PC-9 (cell line): ENCODE results near the gene HDAC10. TPM values are rescaled to one million over a fixed set of nuclear protein-coding genes. Genes with fewer than 3 reads are reported as not detected.
A peak's percentile ranks its signal among the peaks of the same experiment; 100 is the strongest.

ENCODE experiments used
- BruUV-seq: library from RNA; stranded (reverse); fragments of 400-500 nt; replicated peaks from 2 replicates; lab custom pipeline; 2021; lab: Mats Ljungman, UMichigan
- CTCF ChIA-PET: fragments of 300-600 bp; sonication (Branson Sonifier 250); formaldehyde crosslinking; loops from one replicate; lab custom pipeline; 2022; ENCODE audit warnings: antibody characterized with exemption; lab: Charles Lee
- POLR2A ChIA-PET: fragments of 300-600 bp; sonication (Branson Sonifier 250); formaldehyde crosslinking; loops from one replicate; lab custom pipeline; 2022; ENCODE audit warnings: antibody characterized with exemption; ENCODE audit not compliant: unreplicated experiment; lab: Charles Lee
- DNase-seq, 2 experiments: peaks; one replicate each; pipeline versions ENCODE4 v3.0.0 to v3.0.0-alpha.2; 2015 to 2022; ENCODE audit warnings: mixed read lengths in 1 of 2
- H2AFZ ChIP-seq: fragments of 200-600 bp; sonication (generic); 2 replicates; pipeline ENCODE4 v1.8.1; 2017; ENCODE audit warnings: antibody characterized with exemption
- H3F3A ChIP-seq: fragments of 200-600 bp; sonication (generic); 2 replicates; pipeline ENCODE4 v1.8.1; 2017; ENCODE audit warnings: antibody characterized with exemption, mild to moderate bottlenecking, low read depth; ENCODE audit not compliant: insufficient read depth
- H3K27ac ChIP-seq: fragments of 200-600 bp; sonication (generic); 2 replicates; pipeline ENCODE4 v1.6.1; 2016; ENCODE audit warnings: mixed run types
- H3K27me3 ChIP-seq: fragments of 200-600 bp; sonication (generic); 2 replicates; pipeline ENCODE4 v1.6.1; 2016; ENCODE audit warnings: low read depth, mixed run types; ENCODE audit not compliant: insufficient read depth
- H3K36me3 ChIP-seq: fragments of 200-600 bp; sonication (generic); 2 replicates; pipeline ENCODE4 v1.6.1; 2016; ENCODE audit warnings: low read depth, mixed run types
- H3K4me1 ChIP-seq: fragments of 200-600 bp; sonication (generic); replicated peaks from 2 replicates; pipeline ENCODE4 v1.6.1; 2016; ENCODE audit warnings: mixed run types; ENCODE audit not compliant: insufficient read depth
- H3K4me2 ChIP-seq: fragments of 200-600 bp; sonication (generic); 2 replicates; pipeline ENCODE4 v1.6.1; 2017; ENCODE audit warnings: mixed run types
- H3K4me3 ChIP-seq: fragments of 200-600 bp; sonication (generic); 2 replicates; pipeline ENCODE4 v1.6.1; 2016; ENCODE audit warnings: mixed run types
- H3K79me2 ChIP-seq: fragments of 200-600 bp; sonication (generic); 2 replicates; pipeline ENCODE4 v1.6.1; 2017; ENCODE audit warnings: low read depth, mixed run types
- H3K9me2 ChIP-seq: fragments of 200-600 bp; sonication (generic); 2 replicates; pipeline ENCODE4 v1.8.1; 2017; ENCODE audit warnings: mild to moderate bottlenecking; ENCODE audit not compliant: insufficient read depth
- H3K9me3 ChIP-seq: fragments of 200-600 bp; sonication (generic); 2 replicates; pipeline ENCODE4 v1.8.1; 2016; ENCODE audit warnings: low read depth; ENCODE audit not compliant: insufficient read depth
- H4K20me1 ChIP-seq: fragments of 200-600 bp; sonication (generic); 2 replicates; pipeline ENCODE4 v1.8.1; 2017; ENCODE audit not compliant: insufficient read depth
- EZH2 ChIP-seq: fragments of 200-600 bp; sonication (generic); IDR thresholded peaks from 2 replicates; pipeline ENCODE4 v1.8.0; 2017; ENCODE audit warnings: antibody characterized with exemption, low read depth
- intact Hi-C: fragments of 100-400 bp; cut with micrococcal nuclease; formaldehyde crosslinking; loops from one replicate; pipeline ENCODE4 v1.10.0; 2022; ENCODE audit not compliant: unreplicated experiment
- total RNA-seq: library from RNA; stranded (reverse); gene quantifications from 2 replicates; pipeline ENCODE4 v1.2.3, GENCODE V29; 2021
- TF ChIP-seq, protein P1 (sequence below): fragments of 200-600 bp; sonication (generic); conservative IDR thresholded peaks from 2 replicates; pipeline ENCODE4 v1.6.1; 2017; ENCODE audit warnings: mixed run types, antibody characterized with exemption, mild to moderate bottlenecking, moderate library complexity

HDAC10 gene
- total RNA-seq, 1 experiment from 2014 or later: 80.5 TPM

GRCh38 chr22:50260434-50260800, 9.4 kb upstream of the HDAC10 start:
- DNase-seq: no peak
- Histone ChIP-seq H3K79me2 (peaks cover 23% of the 10 kb centered on the region), H4K20me1 (peaks cover 3% of the 10 kb centered on the region), H3K36me3 (0 out of 2 replicates have a peak, but pooled peaks cover 3% of the 10 kb centered on the region), H3K9me2 (no peaks in the 10 kb centered on the region), H2AFZ (peak overlapping the region; percentile 85), H3K4me1 (peaks cover 30% of the 10 kb centered on the region), H3F3A (peaks cover 22% of the 10 kb centered on the region), H3K27ac (no peak overlapping the region), H3K9me3 (no peaks in the 10 kb centered on the region), H3K27me3 (no peaks in the 10 kb centered on the region), H3K4me2 (peak overlapping the region; percentile 92), H3K4me3 (peak overlapping the region; percentile 62)
- TF ChIP-seq EZH2: no peak
- TF ChIP-seq, protein P1, sequence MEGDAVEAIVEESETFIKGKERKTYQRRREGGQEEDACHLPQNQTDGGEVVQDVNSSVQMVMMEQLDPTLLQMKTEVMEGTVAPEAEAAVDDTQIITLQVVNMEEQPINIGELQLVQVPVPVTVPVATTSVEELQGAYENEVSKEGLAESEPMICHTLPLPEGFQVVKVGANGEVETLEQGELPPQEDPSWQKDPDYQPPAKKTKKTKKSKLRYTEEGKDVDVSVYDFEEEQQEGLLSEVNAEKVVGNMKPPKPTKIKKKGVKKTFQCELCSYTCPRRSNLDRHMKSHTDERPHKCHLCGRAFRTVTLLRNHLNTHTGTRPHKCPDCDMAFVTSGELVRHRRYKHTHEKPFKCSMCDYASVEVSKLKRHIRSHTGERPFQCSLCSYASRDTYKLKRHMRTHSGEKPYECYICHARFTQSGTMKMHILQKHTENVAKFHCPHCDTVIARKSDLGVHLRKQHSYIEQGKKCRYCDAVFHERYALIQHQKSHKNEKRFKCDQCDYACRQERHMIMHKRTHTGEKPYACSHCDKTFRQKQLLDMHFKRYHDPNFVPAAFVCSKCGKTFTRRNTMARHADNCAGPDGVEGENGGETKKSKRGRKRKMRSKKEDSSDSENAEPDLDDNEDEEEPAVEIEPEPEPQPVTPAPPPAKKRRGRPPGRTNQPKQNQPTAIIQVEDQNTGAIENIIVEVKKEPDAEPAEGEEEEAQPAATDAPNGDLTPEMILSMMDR: no peak
- BruUV-seq: TSS peak; percentile 29
- intact Hi-C loops: no loop called here
- POLR2A ChIA-PET: interaction anchor here (0.7 kb wide), 1 partner anchor 47 kb away, joined by 3 read pairs; the partner anchor contains the start of gene PLXNB2
- CTCF ChIA-PET: interaction anchor here (0.6 kb wide), 1 partner anchor 17 kb away, joined by 6 read pairs; no protein-coding TSS in a partner anchor

DNA sequence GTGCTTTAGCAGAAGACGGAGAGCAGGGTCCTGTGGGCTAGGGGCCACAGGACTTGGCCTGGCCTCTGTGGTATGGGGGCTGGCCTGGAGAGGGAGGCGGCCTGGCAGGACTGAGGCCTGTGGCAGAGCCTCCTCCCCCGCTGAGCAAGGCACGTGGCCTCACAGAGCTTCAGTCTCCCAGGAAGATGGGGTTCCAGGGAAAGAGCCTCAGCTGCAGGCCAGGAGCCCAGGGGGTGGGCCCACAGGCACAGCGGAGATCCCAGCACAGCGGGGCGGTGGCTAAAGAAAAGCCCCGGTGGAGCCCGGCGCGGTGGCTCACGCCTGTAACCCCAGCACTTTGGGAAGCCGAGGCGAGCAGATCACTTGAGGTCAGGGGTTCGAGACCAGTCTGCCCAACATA, 8.2 kb upstream of the HDAC10 start:
- no TSS peak for BruUV-seq
- no peak overlapping the region for H3K4me2 ChIP-seq
- H3K9me2 ChIP-seq: no peaks in the 10 kb centered on the region
- H3F3A ChIP-seq: peaks cover 27% of the 10 kb centered on the region
- no peak overlapping the region for H3K4me3 ChIP-seq
- H3K79me2 ChIP-seq: peaks cover 23% of the 10 kb centered on the region
- ChIA-PET POLR2A (no interaction called here), CTCF (no interaction called here)
- no peak overlapping the region for H2AFZ ChIP-seq
- H3K36me3 ChIP-seq: 0 out of 2 replicates have a peak, but pooled peaks cover 3% of the 10 kb centered on the region
- no peaks in the 10 kb centered on the region for H3K9me3 ChIP-seq
- intact Hi-C loops: no loop called here
- no peaks in the 10 kb centered on the region for H3K27me3 ChIP-seq
- no peak for TF ChIP-seq EZH2
- TF ChIP-seq, protein P1: no peak
- peaks cover 3% of the 10 kb centered on the region for H4K20me1 ChIP-seq
- no peak overlapping the region for H3K27ac ChIP-seq
- H3K4me1 ChIP-seq: peaks cover 30% of the 10 kb centered on the region
- no peak for DNase-seq

DNA sequence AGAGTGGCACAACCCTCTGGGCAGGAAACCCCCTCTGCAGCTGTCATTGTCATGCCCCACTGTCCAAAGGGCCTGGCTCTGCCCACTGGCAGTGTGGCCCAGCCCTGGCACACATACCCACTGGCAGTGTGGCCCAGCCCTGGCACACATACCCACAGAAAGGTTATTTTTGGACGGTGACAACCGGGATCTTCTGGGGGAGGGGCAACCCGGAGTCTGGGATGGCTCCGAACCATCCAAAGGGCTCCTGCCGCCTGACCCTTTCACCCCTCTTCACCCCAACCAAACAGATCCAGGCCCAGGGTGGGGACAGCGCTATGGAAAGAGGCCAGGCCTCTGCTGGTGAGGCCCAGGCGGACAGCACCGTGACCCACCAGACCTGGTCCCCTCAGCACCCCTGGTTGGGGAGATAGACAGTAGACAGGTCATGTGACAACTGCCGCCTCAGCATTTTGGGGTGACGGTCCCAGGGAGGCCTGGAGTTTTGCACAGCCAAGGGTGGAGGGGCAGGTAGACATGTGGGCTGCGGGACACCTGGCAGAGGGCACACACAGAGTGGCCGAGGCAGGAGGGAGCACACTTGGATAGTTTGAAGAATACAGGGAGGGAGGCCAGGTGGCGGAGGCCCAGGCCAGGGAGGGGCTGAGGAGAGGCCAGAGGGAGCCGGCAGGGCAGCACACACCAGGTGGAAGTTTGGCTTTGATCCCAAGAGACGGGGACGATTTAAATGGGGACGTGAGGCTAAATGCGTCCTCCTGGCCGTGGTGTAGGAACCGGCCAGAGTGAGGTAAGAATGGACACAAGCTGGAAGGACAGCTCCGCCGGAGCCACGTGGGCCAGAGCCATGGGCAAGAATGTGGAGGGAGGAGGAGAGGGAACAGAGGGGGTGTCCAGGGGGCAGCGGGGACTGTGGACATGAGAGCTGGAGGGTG, 7.6 kb upstream of the HDAC10 start:
- no peak overlapping the region for H3K27ac ChIP-seq
- no peaks in the 10 kb centered on the region for H3K9me3 ChIP-seq
- H3K4me1 ChIP-seq: peaks cover 30% of the 10 kb centered on the region
- H3K79me2 ChIP-seq: peaks cover 23% of the 10 kb centered on the region
- no peak overlapping the region for H2AFZ ChIP-seq
- intact Hi-C loops: no loop called here
- peaks cover 3% of the 10 kb centered on the region for H4K20me1 ChIP-seq
- H3K9me2 ChIP-seq: no peaks in the 10 kb centered on the region
- TF ChIP-seq, protein P1: no peak
- TF ChIP-seq EZH2: no peak
- H3K36me3 ChIP-seq: 0 out of 2 replicates have a peak, but pooled peaks cover 3% of the 10 kb centered on the region
- BruUV-seq: no TSS peak
- no peak for DNase-seq
- ChIA-PET CTCF (no interaction called here), POLR2A (no interaction called here)
- peaks cover 34% of the 10 kb centered on the region for H3F3A ChIP-seq
- no peaks in the 10 kb centered on the region for H3K27me3 ChIP-seq
- H3K4me3 ChIP-seq: no peak overlapping the region
- no peak overlapping the region for H3K4me2 ChIP-seq
